Hepatocyte (in vitro differentiated cells): Measurements from ENCODE around the gene C1orf21.

ENCODE experiments used
- EZH2 ChIP-seq: fragments of 200-600 bp; sonication (generic); IDR thresholded peaks from 2 replicates; pipeline ENCODE4 v1.6.1; 2016; ENCODE audit warnings: antibody characterized with exemption, mild to moderate bottlenecking, borderline replicate concordance
- TF ChIP-seq, protein P1 (sequence below): fragments of 200-600 bp; sonication (generic); IDR thresholded peaks from 2 replicates; pipeline ENCODE4 v1.5.1; 2016; ENCODE audit warnings: antibody characterized with exemption, mild to moderate bottlenecking; ENCODE audit not compliant: poor library complexity

DNA sequence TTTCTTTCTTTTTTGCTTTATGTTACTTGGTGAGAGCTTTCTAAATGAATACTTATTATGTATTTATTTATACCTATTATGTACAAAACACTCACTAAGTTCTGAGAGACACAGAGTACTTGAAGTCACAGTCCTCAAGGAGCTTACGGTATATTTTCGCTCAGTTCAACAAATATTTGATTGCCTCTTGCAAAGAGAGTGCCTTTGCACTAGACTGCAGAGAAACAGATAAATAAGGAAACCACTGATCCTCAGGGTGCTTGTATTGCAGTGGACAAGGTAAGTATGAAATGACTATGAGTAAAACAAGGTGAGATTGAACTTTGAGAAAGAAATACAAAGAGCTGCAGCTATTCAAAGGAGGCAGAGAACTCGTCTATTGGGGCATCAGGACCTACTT is 123.3 kb downstream of the C1orf21 start:
- TF ChIP-seq, protein P1, sequence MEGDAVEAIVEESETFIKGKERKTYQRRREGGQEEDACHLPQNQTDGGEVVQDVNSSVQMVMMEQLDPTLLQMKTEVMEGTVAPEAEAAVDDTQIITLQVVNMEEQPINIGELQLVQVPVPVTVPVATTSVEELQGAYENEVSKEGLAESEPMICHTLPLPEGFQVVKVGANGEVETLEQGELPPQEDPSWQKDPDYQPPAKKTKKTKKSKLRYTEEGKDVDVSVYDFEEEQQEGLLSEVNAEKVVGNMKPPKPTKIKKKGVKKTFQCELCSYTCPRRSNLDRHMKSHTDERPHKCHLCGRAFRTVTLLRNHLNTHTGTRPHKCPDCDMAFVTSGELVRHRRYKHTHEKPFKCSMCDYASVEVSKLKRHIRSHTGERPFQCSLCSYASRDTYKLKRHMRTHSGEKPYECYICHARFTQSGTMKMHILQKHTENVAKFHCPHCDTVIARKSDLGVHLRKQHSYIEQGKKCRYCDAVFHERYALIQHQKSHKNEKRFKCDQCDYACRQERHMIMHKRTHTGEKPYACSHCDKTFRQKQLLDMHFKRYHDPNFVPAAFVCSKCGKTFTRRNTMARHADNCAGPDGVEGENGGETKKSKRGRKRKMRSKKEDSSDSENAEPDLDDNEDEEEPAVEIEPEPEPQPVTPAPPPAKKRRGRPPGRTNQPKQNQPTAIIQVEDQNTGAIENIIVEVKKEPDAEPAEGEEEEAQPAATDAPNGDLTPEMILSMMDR = no peak
- TF ChIP-seq EZH2 = no peak
